ENCODE measurements around the gene SDK1. TPM values are rescaled to one million over a fixed set of nuclear protein-coding genes. Genes with fewer than 3 reads are reported as not detected.

SDK1 gene
- total RNA-seq, 4 donors from 2014 or later, result 2.5 to 12.9 (median 6.1) TPM

DNA sequence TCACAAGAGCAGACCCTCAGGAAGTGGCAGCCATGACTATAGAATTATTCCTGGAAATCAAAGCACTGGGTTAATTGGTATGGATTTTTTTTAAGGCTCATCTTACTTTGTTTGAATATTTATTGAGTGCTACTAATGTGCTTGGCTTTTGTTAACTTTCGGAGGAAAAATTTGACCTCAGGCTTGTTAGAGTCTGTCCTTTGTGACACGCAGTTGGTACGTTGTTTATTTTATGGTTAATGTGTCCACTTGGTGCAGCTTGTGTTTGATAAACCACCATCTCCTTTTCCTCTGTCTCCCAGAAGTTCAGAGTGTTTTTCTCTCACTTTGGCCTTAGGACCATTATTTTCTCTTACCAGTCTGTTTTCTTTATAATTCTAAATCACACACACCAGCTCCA is 268.6 kb downstream of the SDK1 start:
- Histone ChIP-seq H3K9me3 (no peaks in the 10 kb centered on the region), H3K36me3 (no peaks in the 10 kb centered on the region), H3K4me1 (no peaks in the 10 kb centered on the region), H3K27me3 (no peaks in the 10 kb centered on the region), H3K4me3 (no peak overlapping the region), H3K27ac (no peak overlapping the region)
- DNase-seq (ENCODE audit: low spot score in 2 of 2), result no peak
- WGBS, result 84% methylated on average over 3 of the region's 3 CpGs
- TF ChIP-seq POLR2A (IDR thresholded peaks at IDR 0.05) (no peak), CTCF (IDR thresholded peaks at IDR 0.05) (no peak), EP300 (IDR thresholded peaks at IDR 0.05) (no peak), POLR2AphosphoS5 (IDR thresholded peaks at IDR 0.05) (no peak)

GRCh38 chr7:3573151-3573550 is 272.1 kb downstream of the SDK1 start:
- TF ChIP-seq POLR2AphosphoS5 (IDR thresholded peaks at IDR 0.05) (no peak), EP300 (IDR thresholded peaks at IDR 0.05) (no peak), CTCF (IDR thresholded peaks at IDR 0.05) (no peak), POLR2A (IDR thresholded peaks at IDR 0.05) (no peak)
- Histone ChIP-seq H3K9me3 (no peaks in the 10 kb centered on the region), H3K36me3 (no peaks in the 10 kb centered on the region), H3K27me3 (no peaks in the 10 kb centered on the region), H3K4me1 (no peaks in the 10 kb centered on the region), H3K27ac (no peak overlapping the region), H3K4me3 (no peak overlapping the region)
- 83% methylated on average over 6 of the region's 6 CpGs for WGBS
- DNase-seq (ENCODE audit: low spot score in 2 of 2), result no peak

GRCh38 chr7:3574386-3574785 is 273.3 kb downstream of the SDK1 start:
- no peak for TF ChIP-seq CTCF (IDR thresholded peaks at IDR 0.05)
- TF ChIP-seq POLR2A (IDR thresholded peaks at IDR 0.05), result no peak
- TF ChIP-seq EP300 (IDR thresholded peaks at IDR 0.05), result no peak
- no peak for TF ChIP-seq POLR2AphosphoS5 (IDR thresholded peaks at IDR 0.05)
- no peaks in the 10 kb centered on the region for H3K36me3 ChIP-seq
- H3K4me3 ChIP-seq, result no peak overlapping the region
- H3K27ac ChIP-seq, result no peak overlapping the region
- no peaks in the 10 kb centered on the region for H3K9me3 ChIP-seq
- H3K27me3 ChIP-seq, result no peaks in the 10 kb centered on the region
- 95% methylated on average over 9 of the region's 9 CpGs for WGBS
- DNase-seq (ENCODE audit: low spot score in 2 of 2), result no peak
- H3K4me1 ChIP-seq, result no peaks in the 10 kb centered on the region

DNA sequence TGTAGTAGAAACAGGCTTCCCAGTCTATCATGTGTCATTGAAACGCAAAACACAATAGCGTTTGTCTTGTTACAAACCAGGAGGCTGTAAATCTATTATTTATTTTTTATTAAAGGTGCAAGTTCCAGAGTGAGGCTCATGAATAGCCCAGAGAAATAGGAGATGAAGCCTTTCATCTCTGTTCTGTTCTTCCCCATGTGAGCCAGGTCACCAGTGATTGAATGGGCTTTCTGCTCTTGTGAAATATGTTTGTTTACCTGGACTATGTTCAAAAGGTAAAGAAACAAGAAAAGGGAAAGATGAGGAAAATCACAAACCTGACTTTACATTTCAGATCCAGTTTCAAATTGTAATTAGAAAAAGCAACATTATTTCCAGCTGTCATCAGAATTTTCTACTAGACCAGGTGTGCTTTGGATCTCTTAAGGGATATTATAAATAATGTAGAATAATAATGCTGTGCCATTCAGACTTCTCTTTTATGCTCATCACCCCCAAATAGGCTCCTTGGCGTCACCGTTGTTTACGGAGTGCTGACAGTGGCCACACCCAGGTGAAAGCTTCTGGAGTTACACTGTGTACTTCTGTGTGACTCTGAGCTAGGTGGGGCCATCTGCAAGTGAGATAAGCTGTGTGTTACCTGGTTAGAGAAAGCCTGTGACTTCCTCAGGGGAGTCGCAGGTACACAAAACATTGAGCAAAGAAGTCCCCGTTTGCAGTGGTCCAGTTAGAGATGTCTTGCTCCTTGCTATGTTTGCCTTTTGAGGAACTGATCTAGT is 274.9 kb downstream of the SDK1 start:
- TF ChIP-seq EP300 (IDR thresholded peaks at IDR 0.05) (no peak), POLR2AphosphoS5 (IDR thresholded peaks at IDR 0.05) (no peak), CTCF (IDR thresholded peaks at IDR 0.05) (no peak), POLR2A (IDR thresholded peaks at IDR 0.05) (no peak)
- WGBS, result 72% methylated on average over 7 of the region's 7 CpGs

DNA sequence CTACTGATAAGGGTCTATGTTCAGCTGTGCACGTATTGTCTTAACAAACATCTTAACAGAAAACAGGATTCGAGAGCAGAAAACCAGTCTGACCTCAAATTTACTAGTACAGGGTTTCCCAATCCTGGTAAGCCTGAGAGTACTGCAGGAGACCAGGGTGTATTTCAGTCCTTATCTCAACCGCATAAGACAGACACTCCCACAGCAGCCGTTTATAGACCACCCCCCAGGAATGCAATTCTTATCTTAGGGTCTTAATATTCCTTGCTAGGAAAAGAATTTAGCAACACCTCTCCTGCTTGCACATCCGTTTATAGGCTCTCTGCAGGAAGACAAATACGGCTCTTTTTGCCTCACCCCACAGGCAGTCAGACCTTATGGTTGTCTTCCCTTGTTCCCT is 277.3 kb downstream of the SDK1 start:
- no peaks in the 10 kb centered on the region for H3K36me3 ChIP-seq
- no peak overlapping the region for H3K27ac ChIP-seq
- H3K4me1 ChIP-seq, result no peaks in the 10 kb centered on the region
- H3K4me3 ChIP-seq, result no peak overlapping the region
- 89% methylated on average over 6 of the region's 6 CpGs for WGBS
- TF ChIP-seq EP300 (IDR thresholded peaks at IDR 0.05) (no peak), CTCF (IDR thresholded peaks at IDR 0.05) (no peak), POLR2A (IDR thresholded peaks at IDR 0.05) (no peak)
- no peaks in the 10 kb centered on the region for H3K9me3 ChIP-seq
- no peak for DNase-seq (ENCODE audit: low spot score in 2 of 2)
- H3K27me3 ChIP-seq, result no peaks in the 10 kb centered on the region

More for the DNA sequence above, 274.9 kb downstream of the SDK1 start:
- no peaks in the 10 kb centered on the region for H3K4me1 ChIP-seq
- H3K4me3 ChIP-seq, result no peak overlapping the region
- H3K36me3 ChIP-seq, result no peaks in the 10 kb centered on the region
- H3K27ac ChIP-seq, result no peak overlapping the region
- no peaks in the 10 kb centered on the region for H3K27me3 ChIP-seq
- no peak for DNase-seq (ENCODE audit: low spot score in 2 of 2)
- H3K9me3 ChIP-seq, result no peaks in the 10 kb centered on the region
